ENCODE data around the gene THOC5. TPM values are rescaled to one million over a fixed set of nuclear protein-coding genes. Genes with fewer than 3 reads are reported as not detected.
A peak's percentile ranks its signal among the peaks of the same experiment; 100 is the strongest.

The THOC5 gene
- total and polyA plus RNA-seq, 8 donors = 18.2 to 123 (median 33.7) TPM

- no peak overlapping the region for H3K4me3 ChIP-seq
- TF ChIP-seq EP300 (IDR thresholded peaks at IDR 0.05) (no peak), POLR2A (IDR thresholded peaks at IDR 0.05) (no peak)
- intact Hi-C loops (cut with DNase I; ENCODE audit: low total_unique reads) = no loop called here
- no peaks in the 10 kb centered on the region for H3K9me3 ChIP-seq
- H3K27me3 ChIP-seq = peaks cover 0 to 3% (median 0%) of the 10 kb centered on the region in 3 donors
- H3K4me1 ChIP-seq = no peaks in the 10 kb centered on the region
- no peak for DNase-seq
- no peaks in the 10 kb centered on the region for H3K36me3 ChIP-seq
- no peak overlapping the region for H3K27ac ChIP-seq
- WGBS, 5 donors = 86 to 93% (median 90%) methylated on average over 5 of the region's 5 CpGs
These were observed 92.3 kb downstream of the THOC5 start for GRCh38 chr22:29461263-29461662.

GRCh38 chr22:29459773-29460172 is 93.8 kb downstream of the THOC5 start:
- no peaks in the 10 kb centered on the region for H3K4me1 ChIP-seq
- no peak overlapping the region for H3K27ac ChIP-seq
- 52 to 66% (median 58%) methylated on average over 9 of the region's 9 CpGs for WGBS, 5 donors
- no peak for DNase-seq
- no peaks in the 10 kb centered on the region for H3K27me3 ChIP-seq
- intact Hi-C loops (cut with DNase I; ENCODE audit: low total_unique reads) = no loop called here
- TF ChIP-seq EP300 (IDR thresholded peaks at IDR 0.05) (no peak), POLR2AphosphoS5 (IDR thresholded peaks at IDR 0.05) (no peak), CTCF (IDR thresholded peaks at IDR 0.05) (no peak), POLR2A (IDR thresholded peaks at IDR 0.05) (no peak)
- H3K9me3 ChIP-seq = no peaks in the 10 kb centered on the region
- no peak overlapping the region for H3K4me3 ChIP-seq
- H3K36me3 ChIP-seq = no peaks in the 10 kb centered on the region

GRCh38 chr22:29458551-29458950 is 95.0 kb downstream of the THOC5 start:
- Histone ChIP-seq H3K36me3 (no peaks in the 10 kb centered on the region), H3K4me3 (no peak overlapping the region), H3K27ac (no peak overlapping the region), H3K4me1 (peaks cover 0 to 7% (median 0%) of the 10 kb centered on the region in 4 donors), H3K9me3 (no peaks in the 10 kb centered on the region), H3K27me3 (no peaks in the 10 kb centered on the region)
- intact Hi-C loops (cut with DNase I; ENCODE audit: low total_unique reads) = no loop called here
- DNase-seq = no peak
- TF ChIP-seq POLR2AphosphoS5 (IDR thresholded peaks at IDR 0.05) = no peak
- no peak for TF ChIP-seq POLR2A (IDR thresholded peaks at IDR 0.05)
- no peak for TF ChIP-seq CTCF (IDR thresholded peaks at IDR 0.05)

GRCh38 chr22:29457730-29458129 is 95.8 kb downstream of the THOC5 start:
- TF ChIP-seq POLR2AphosphoS5 (IDR thresholded peaks at IDR 0.05) (no peak), POLR2A (IDR thresholded peaks at IDR 0.05) (no peak), EP300 (IDR thresholded peaks at IDR 0.05) (no peak), CTCF (IDR thresholded peaks at IDR 0.05) (no peak)
- H3K27ac ChIP-seq = no peak overlapping the region
- peak in 1 of 2 donors; percentile 62 for DNase-seq
- no peaks in the 10 kb centered on the region for H3K36me3 ChIP-seq
- WGBS, 5 donors = 26 to 50% (median 37%) methylated on average over 2 to 4 of the region's 4 CpGs
- peaks cover 0 to 8% (median 0%) of the 10 kb centered on the region in 4 donors for H3K4me1 ChIP-seq
- intact Hi-C loops (cut with DNase I; ENCODE audit: low total_unique reads) = no loop called here
- no peak overlapping the region for H3K4me3 ChIP-seq
- H3K9me3 ChIP-seq = no peaks in the 10 kb centered on the region
- no peaks in the 10 kb centered on the region for H3K27me3 ChIP-seq

GRCh38 chr22:29456211-29456671 is 97.3 kb downstream of the THOC5 start:
- Histone ChIP-seq H3K9me3 (no peaks in the 10 kb centered on the region), H3K4me3 (no peak overlapping the region), H3K4me1 (peaks cover 0 to 8% (median 0%) of the 10 kb centered on the region in 4 donors), H3K27me3 (no peaks in the 10 kb centered on the region), H3K36me3 (no peaks in the 10 kb centered on the region), H3K27ac (no peak overlapping the region)
- no peak for TF ChIP-seq POLR2AphosphoS5 (IDR thresholded peaks at IDR 0.05)
- TF ChIP-seq EP300 (IDR thresholded peaks at IDR 0.05) = no peak
- no peak for TF ChIP-seq POLR2A (IDR thresholded peaks at IDR 0.05)
- TF ChIP-seq CTCF (IDR thresholded peaks at IDR 0.05) = no peak
- 59 to 73% (median 68%) methylated on average over 7 to 9 of the region's 9 CpGs for WGBS, 5 donors
- intact Hi-C loops (cut with DNase I; ENCODE audit: low total_unique reads) = no loop called here
- no peak for DNase-seq
